K562 (cell line): ENCODE results near the gene ACP4. TPM values are rescaled to one million over a fixed set of nuclear protein-coding genes. Genes with fewer than 3 reads are reported as not detected.

ENCODE experiments used
- ATF7 ChIP-seq: fragments of 450-650 bp; IDR thresholded peaks from 2 replicates; pipeline ENCODE4 v1.7.1; 2014; ENCODE audit warnings: mild to moderate bottlenecking, moderate library complexity
- CUX1 ChIP-seq: fragments of 200-800 bp; sonication (Bioruptor generic); IDR thresholded peaks from 2 replicates; pipeline ENCODE4 v1.6.1; 2016; ENCODE audit warnings: missing genetic modification characterization, missing compliant biosample characterization
- E2F8 ChIP-seq: fragments of 450-650 bp; IDR thresholded peaks from 2 replicates; pipeline ENCODE4 v1.7.1; 2018; ENCODE audit warnings: mild to moderate bottlenecking, low read depth; ENCODE audit not compliant: partially characterized antibody
- RBFOX2 ChIP-seq: fragments of 200-400 bp; formaldehyde crosslinking; IDR thresholded peaks from 2 replicates; pipeline ENCODE4 v1.6.1; 2017; ENCODE audit warnings: low read depth, mild to moderate bottlenecking, low read length, moderate library complexity
- RERE ChIP-seq: sonication (generic); formaldehyde crosslinking; IDR thresholded peaks from 2 replicates; pipeline ENCODE4 v1.8.0; 2023; ENCODE audit warnings: missing genetic modification reagents, mild to moderate bottlenecking, borderline replicate concordance
- SOX6 ChIP-seq: fragments of 450-650 bp; IDR thresholded peaks from 2 replicates; pipeline ENCODE4 v1.6.1; 2014; ENCODE audit warnings: mild to moderate bottlenecking
- ZNF224 ChIP-seq: sonication (generic); formaldehyde crosslinking; IDR thresholded peaks from 2 replicates; pipeline ENCODE4 v1.8.0; 2022; ENCODE audit warnings: mild to moderate bottlenecking, missing genetic modification reagents
- ZNF41 ChIP-seq: fragments of 250-450 bp; sonication (Bioruptor Pico); conservative IDR thresholded peaks from 2 replicates; pipeline ENCODE4 v1.4.0; 2020; ENCODE audit warnings: mild to moderate bottlenecking
- ZNF586 ChIP-seq: fragments of 450-650 bp; formaldehyde crosslinking; conservative IDR thresholded peaks from 2 replicates; pipeline ENCODE4 v1.4.0; 2020; ENCODE audit warnings: mild to moderate bottlenecking, moderate library complexity
- ZZZ3 ChIP-seq: fragments of 450-650 bp; IDR thresholded peaks from 2 replicates; pipeline ENCODE4 v1.6.1; 2016; ENCODE audit warnings: antibody characterized with exemption, mild to moderate bottlenecking, moderate library complexity
- polyA plus RNA-seq, 8 experiments: library from polyadenylated mRNA; depleted of rRNA in 4 of 8; stranded (reverse) in 5 of 8; unstranded in 3 of 8; fragments of >200 nt; fragmentation: Nextera tagmentation in 2 of 8; fragmentation: Illumina TruSeq in 1 of 8; extraction: Ambion mirVana in 2 of 8; extraction: Trizol in 1 of 8; gene quantifications; 2 replicates each; pipeline versions ENCODE4 v1.2.1 to v1.2.3, GENCODE V29; 2011 to 2014; ENCODE audit warnings: inconsistent platforms in 1 of 8, missing spikeins in 1 of 8
- total RNA-seq, 7 experiments: library from RNA; depleted of rRNA in 6 of 7; stranded (reverse); fragments of >200 nt in 6 of 7; fragmentation: Illumina TruSeq in 2 of 7; extraction: Trizol in 2 of 7; gene quantifications; 2 replicates each; pipeline versions ENCODE4 v1.2.1 to v1.2.3, GENCODE V29; 2011 to 2021; ENCODE audit warnings: low replicate concordance in 1 of 7

The ACP4 gene
- total and polyA plus RNA-seq, 9 of the 15 experiments (the other 6 are each of a cell fraction or from before 2014, with no cell fraction given), result not detected

- TF ChIP-seq RERE (CRISPR knock-in tag), result no peak
- no peak for TF ChIP-seq E2F8
- TF ChIP-seq ATF7, result 0 out of 2 replicates have a peak, but pooled peaks have one; percentile 18
- TF ChIP-seq ZNF586, result no peak
- TF ChIP-seq RBFOX2, result no peak
- no peak for TF ChIP-seq ZZZ3
- TF ChIP-seq SOX6, result no peak
- TF ChIP-seq CUX1 (CRISPR knock-in tag), result no peak
- no peak for TF ChIP-seq ZNF41 (CRISPR knock-in tag)
- no peak for TF ChIP-seq ZNF224 (CRISPR knock-in tag)
These were observed 46.7 kb upstream of the ACP4 start (continued) for GRCh38 chr19:50743537-50743936.
